Peyer's patch (tissue), 4 donors: Measurements from ENCODE around the gene FAM107B. TPM values are rescaled to one million over a fixed set of nuclear protein-coding genes. Genes with fewer than 3 reads are reported as not detected.

Source experiments
- DNase-seq, 3 donors: peaks; one replicate each; pipeline ENCODE4 v3.0.0-alpha.2; 2017 to 2019
- H3K27ac ChIP-seq, 4 donors: fragments of 200-600 bp; sonication (generic); one replicate each; pipeline ENCODE4 v1.5.1; 2016 to 2019
- H3K27me3 ChIP-seq, 2 donors: fragments of 200-600 bp; sonication (generic); one replicate each; pipeline ENCODE4 v1.5.1; 2019
- H3K36me3 ChIP-seq, 3 donors: fragments of 200-600 bp; sonication (generic); one replicate each; pipeline ENCODE4 v1.5.1; 2016 to 2019
- H3K4me1 ChIP-seq, 4 donors: fragments of 200-600 bp; sonication (generic); one replicate each; pipeline ENCODE4 v1.5.1; 2016 to 2019
- H3K4me3 ChIP-seq, 4 donors: fragments of 200-600 bp; sonication (generic); 1 replicate in 3 of 4; 2 replicates in 1 of 4; pipeline ENCODE4 v1.5.1; 2016 to 2019; ENCODE audit warnings: mild to moderate bottlenecking in 1 of 4
- H3K9me3 ChIP-seq, 4 donors: fragments of 200-600 bp; sonication (generic); one replicate each; pipeline ENCODE4 v1.5.1; 2016 to 2019; ENCODE audit warnings: mild to moderate bottlenecking in 1 of 4
- POLR2A ChIP-seq, 2 donors: fragments of 450-650 bp; IDR thresholded peaks; one replicate each; pipeline ENCODE4 v1.5.1; 2017; ENCODE audit warnings: antibody characterized with exemption in 2 of 2, mild to moderate bottlenecking in 2 of 2, moderate library complexity in 2 of 2
- total RNA-seq, 4 donors: library from RNA; depleted of rRNA; stranded (reverse); fragments of >200 nt; gene quantifications; one replicate each; pipeline ENCODE4 v1.1.0, GENCODE V29; 2016
- TF ChIP-seq, protein P1 (sequence below), 6 experiments: fragments of 450-650 bp in 4 of 6; fragments of 200-600 bp in 2 of 6; sonication (generic) in 1 of 6; IDR thresholded peaks; one replicate each; pipeline ENCODE4 v1.5.1; 2017 to 2019; ENCODE audit warnings: antibody characterized with exemption in 6 of 6, mild to moderate bottlenecking in 3 of 6, moderate library complexity in 1 of 6

The FAM107B gene
- total RNA-seq, 4 donors from 2014 or later, result 36.6 to 89.1 (median 39.6) TPM

- Histone ChIP-seq H3K4me3 (no peak overlapping the region), H3K27ac (no peak overlapping the region), H3K9me3 (no peaks in the 10 kb centered on the region), H3K27me3 (no peaks in the 10 kb centered on the region), H3K4me1 (peaks cover 0 to 7% (median 0%) of the 10 kb centered on the region in 4 donors), H3K36me3 (no peaks in the 10 kb centered on the region)
- no peak for DNase-seq
- TF ChIP-seq POLR2A (IDR thresholded peaks at IDR 0.05), result no peak
- TF ChIP-seq, protein P1, sequence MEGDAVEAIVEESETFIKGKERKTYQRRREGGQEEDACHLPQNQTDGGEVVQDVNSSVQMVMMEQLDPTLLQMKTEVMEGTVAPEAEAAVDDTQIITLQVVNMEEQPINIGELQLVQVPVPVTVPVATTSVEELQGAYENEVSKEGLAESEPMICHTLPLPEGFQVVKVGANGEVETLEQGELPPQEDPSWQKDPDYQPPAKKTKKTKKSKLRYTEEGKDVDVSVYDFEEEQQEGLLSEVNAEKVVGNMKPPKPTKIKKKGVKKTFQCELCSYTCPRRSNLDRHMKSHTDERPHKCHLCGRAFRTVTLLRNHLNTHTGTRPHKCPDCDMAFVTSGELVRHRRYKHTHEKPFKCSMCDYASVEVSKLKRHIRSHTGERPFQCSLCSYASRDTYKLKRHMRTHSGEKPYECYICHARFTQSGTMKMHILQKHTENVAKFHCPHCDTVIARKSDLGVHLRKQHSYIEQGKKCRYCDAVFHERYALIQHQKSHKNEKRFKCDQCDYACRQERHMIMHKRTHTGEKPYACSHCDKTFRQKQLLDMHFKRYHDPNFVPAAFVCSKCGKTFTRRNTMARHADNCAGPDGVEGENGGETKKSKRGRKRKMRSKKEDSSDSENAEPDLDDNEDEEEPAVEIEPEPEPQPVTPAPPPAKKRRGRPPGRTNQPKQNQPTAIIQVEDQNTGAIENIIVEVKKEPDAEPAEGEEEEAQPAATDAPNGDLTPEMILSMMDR (IDR thresholded peaks at IDR 0.05), result no peak
These were observed 106.9 kb downstream of the FAM107B start for GRCh38 chr10:14667781-14668180.

DNA sequence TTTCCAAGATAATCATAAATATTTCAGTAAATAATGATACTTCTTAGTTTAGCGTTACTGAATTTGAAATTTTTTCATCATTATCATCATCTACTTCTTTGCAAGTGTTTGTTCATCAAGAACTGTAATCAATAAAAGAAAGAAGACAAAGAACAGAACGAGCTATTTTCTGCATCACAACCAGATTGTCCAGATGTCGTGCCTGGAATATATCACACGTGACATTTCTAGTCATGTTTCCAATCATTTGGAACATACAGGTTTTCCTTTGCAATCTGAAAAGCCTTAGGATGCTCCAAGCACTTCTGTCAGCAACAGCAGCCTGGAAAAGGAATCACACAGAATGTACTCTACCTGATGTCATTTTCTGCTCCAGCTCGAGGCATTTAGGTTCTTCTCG lies 107.4 kb downstream of the FAM107B start:
- no peak overlapping the region for H3K27ac ChIP-seq
- H3K9me3 ChIP-seq, result no peaks in the 10 kb centered on the region
- peaks cover 0 to 6% (median 0%) of the 10 kb centered on the region in 4 donors for H3K4me1 ChIP-seq
- TF ChIP-seq, protein P1 (IDR thresholded peaks at IDR 0.05), result no peak
- TF ChIP-seq POLR2A (IDR thresholded peaks at IDR 0.05), result no peak
- no peak overlapping the region for H3K4me3 ChIP-seq
- no peak for DNase-seq
- H3K36me3 ChIP-seq, result no peaks in the 10 kb centered on the region
- H3K27me3 ChIP-seq, result no peaks in the 10 kb centered on the region

GRCh38 chr10:14665865-14666857 lies 108.5 kb downstream of the FAM107B start:
- Histone ChIP-seq H3K4me1 (peaks cover 0 to 3% (median 0%) of the 10 kb centered on the region in 4 donors), H3K36me3 (no peaks in the 10 kb centered on the region), H3K27ac (no peak overlapping the region), H3K4me3 (no peak overlapping the region), H3K27me3 (no peaks in the 10 kb centered on the region), H3K9me3 (no peaks in the 10 kb centered on the region)
- DNase-seq, result no peak
- no peak for TF ChIP-seq POLR2A (IDR thresholded peaks at IDR 0.05)
- TF ChIP-seq, protein P1 (IDR thresholded peaks at IDR 0.05), result no peak

GRCh38 chr10:14665304-14665703 lies 109.4 kb downstream of the FAM107B start:
- Histone ChIP-seq H3K27me3 (no peaks in the 10 kb centered on the region), H3K4me3 (no peak overlapping the region), H3K4me1 (peaks cover 0 to 3% (median 0%) of the 10 kb centered on the region in 4 donors), H3K36me3 (no peaks in the 10 kb centered on the region), H3K9me3 (no peaks in the 10 kb centered on the region), H3K27ac (no peak overlapping the region)
- TF ChIP-seq, protein P1 (IDR thresholded peaks at IDR 0.05), result no peak
- no peak for TF ChIP-seq POLR2A (IDR thresholded peaks at IDR 0.05)
- DNase-seq, result no peak

GRCh38 chr10:14664345-14664744 lies 110.4 kb downstream of the FAM107B start:
- TF ChIP-seq, protein P1 (IDR thresholded peaks at IDR 0.05), result no peak
- TF ChIP-seq POLR2A (IDR thresholded peaks at IDR 0.05), result no peak
- peaks cover 0 to 11% (median 0%) of the 10 kb centered on the region in 4 donors for H3K4me1 ChIP-seq
- no peak overlapping the region for H3K4me3 ChIP-seq
- no peaks in the 10 kb centered on the region for H3K36me3 ChIP-seq
- no peak for DNase-seq
- H3K27ac ChIP-seq, result no peak overlapping the region
- no peaks in the 10 kb centered on the region for H3K9me3 ChIP-seq
- no peaks in the 10 kb centered on the region for H3K27me3 ChIP-seq
